ENCODE data around the gene PLPPR5.

The PLPPR5 gene

DNA sequence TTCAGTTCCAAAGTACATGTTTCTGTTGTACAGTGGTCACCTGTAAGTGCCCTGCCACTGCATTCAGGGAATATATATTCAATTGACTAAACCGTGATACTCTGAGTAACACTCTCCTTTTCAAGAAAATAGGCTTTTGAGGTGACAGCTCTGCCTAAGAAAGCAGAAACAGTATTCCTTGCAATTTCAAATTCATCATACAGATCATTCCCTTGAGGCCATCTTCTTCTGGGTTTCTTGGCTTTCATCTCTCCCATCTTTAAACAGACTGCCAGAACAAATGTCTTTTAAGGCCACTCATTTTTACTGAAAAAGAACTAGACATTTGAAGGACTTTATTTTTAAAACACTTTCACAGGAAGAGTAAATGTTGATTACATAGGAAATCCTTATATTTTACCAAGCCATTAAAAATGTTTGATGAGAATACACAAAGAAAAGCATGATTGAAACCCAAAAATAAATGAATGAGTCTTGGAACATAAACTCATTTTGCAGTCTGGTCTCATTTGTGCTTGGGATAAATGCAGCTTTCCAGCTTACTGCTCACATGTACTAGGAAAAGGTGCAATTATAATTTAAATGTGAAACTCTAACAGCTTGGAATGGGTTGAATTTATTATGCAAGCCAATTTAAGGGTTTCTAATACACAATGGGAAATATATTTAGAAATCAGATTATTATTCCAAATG lies 34.7 kb downstream of the PLPPR5 start:
- DNase-seq (ENCODE audit: insufficient read length, low spot score) (no peak), FAIRE-seq (no peak)

DNA sequence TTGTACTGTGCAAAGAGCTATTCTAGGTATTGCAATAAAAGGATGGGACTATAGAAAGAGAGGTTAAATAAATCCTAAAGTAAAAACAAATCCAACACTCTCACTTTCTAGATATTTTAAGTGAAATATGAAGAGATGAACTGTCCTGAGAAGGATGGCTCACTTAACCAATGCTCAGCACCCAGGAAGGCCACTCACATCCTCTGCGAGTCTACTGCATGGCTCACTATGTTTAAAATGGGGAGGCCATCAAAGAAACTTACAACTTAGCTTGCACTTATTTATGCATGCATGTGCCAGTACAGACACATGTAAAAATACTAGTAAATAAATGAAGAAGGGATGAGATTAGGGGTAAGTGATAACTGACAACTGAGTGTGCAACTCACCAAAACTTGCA lies 37.5 kb downstream of the PLPPR5 start:
- DNase-seq (ENCODE audit: insufficient read length, low spot score) (no peak), FAIRE-seq (no peak)

DNA sequence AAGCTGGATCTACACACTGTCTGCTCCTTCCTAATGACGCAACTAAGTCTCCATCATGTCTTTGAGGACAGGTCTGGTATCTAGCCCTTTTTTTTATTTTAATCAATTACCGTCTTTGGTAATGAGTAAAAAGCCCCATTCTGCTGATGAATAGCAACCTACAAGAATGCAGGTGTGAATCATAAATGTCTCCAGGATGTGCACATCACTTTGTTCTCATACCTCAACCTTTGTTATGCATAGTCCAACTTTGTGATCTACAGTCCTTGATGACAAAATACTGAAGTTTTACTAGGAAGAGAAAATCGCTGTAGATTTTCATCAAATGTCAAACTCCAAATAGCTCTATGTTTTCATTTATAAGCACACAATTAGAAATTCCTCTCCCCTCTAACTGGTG lies 39.3 kb downstream of the PLPPR5 start:
- DNase-seq (ENCODE audit: insufficient read length, low spot score): no peak
- FAIRE-seq: no peak

DNA sequence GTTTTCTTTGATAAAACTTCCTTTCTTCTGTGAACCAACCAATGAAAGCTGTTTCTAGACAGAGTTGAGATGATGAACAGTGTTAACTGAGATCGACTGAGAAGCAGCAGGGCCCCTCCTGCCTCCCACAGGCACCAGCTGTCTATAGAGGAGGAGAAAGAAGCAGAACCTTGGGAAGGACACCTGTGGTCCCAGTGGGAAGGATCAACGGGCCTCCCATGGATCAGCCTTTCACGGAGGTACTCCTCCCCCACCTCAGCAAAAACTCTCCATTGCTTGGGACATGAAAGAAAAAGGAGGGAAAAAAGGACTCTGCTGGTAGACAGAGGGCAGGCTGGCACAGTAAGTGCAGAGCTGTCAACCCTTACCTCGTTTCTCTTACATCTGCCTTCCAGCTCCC lies 40.5 kb downstream of the PLPPR5 start:
- FAIRE-seq: no peak

DNA sequence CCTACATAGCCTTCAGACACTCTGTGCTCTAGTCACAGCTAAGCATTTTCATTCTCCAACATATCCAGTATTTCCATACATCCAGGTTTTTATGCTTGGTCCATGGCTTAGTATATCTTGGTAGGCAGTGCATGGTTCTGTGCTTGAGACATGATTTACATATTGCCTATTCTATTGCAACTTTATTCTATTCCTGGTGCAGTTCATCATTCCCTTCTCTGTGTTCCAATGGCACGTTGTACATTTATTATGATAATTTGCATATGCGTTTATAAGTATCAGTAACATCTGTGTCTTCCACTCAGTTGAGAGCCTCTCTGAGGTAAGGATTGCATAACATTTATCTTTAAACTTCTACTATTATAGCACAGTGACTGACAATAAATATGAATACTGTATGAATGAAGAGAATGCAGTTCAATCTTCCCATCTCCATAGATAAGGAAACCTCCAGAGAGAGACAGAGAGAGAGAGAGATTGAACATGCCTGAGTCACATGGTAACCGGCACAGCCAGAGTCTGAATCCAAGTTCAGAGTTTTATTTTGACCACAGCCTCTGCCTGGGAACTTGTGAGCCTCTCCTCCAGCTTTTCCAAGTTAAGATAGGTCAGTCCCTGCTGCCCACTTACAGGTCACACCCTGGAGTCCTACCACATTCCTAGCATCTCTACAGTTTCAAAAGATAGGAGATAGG lies 41.5 kb downstream of the PLPPR5 start:
- no peak for FAIRE-seq
- DNase-seq (ENCODE audit: insufficient read length, low spot score): no peak

More for the DNA sequence above, 40.5 kb downstream of the PLPPR5 start:
- no peak for DNase-seq (ENCODE audit: insufficient read length, low spot score)

DNA sequence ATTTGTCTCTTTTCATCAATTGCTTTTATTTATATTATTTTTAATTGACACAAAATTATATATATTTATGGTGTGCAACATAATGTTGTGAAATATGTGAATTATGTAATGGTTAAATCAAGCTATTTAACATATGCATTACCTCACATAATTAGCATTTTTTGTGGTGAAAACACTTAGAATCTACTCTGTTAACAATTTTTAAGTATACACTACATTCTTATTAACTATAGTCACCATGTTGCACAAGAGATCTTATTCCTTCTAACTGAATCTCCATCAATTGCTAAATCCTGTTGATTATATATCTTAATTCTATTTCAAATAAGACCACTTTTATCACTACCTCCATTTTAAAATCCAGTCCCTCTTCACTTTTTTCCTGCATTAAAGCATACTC lies 42.5 kb downstream of the PLPPR5 start:
- FAIRE-seq (no peak), DNase-seq (ENCODE audit: insufficient read length, low spot score) (no peak)

DNA sequence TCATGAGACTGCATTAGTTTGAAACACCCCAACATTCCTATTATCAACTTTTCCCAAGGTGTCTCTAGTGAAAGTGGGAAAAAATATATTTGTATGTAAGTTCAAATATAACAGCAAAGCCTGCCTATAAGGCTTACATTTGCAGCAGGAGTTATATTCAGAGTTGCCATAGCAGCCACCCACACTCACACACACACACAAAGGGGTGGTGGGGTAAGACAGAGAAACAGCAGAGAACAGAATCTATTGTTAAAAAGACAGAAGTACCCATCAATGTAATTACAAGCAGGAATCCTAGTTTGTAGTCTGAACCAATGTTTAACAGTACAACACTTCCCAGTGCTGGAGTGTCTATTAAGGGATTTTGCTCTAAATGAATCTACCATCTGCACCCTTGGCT lies 55.0 kb downstream of the PLPPR5 start:
- FAIRE-seq (no peak), DNase-seq (ENCODE audit: insufficient read length, low spot score) (no peak)

DNA sequence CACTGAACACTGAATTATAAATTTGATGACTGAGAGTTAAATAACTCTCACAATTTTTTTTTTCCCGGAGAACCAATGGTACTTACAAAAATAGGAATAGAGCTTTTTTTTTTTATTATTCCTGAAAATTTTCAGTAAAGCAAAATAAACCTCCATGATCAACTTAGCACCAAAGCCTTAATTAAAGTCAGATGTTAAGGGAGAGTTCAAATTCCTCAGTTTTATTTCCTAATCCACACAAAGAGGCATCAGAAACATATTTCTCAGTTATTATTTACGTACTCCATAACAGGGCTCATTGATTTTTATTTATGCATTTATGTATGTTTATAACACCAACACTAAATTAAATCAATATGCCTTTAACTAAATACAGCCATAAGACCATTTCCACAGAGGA lies 55.5 kb downstream of the PLPPR5 start:
- FAIRE-seq: no peak

DNA sequence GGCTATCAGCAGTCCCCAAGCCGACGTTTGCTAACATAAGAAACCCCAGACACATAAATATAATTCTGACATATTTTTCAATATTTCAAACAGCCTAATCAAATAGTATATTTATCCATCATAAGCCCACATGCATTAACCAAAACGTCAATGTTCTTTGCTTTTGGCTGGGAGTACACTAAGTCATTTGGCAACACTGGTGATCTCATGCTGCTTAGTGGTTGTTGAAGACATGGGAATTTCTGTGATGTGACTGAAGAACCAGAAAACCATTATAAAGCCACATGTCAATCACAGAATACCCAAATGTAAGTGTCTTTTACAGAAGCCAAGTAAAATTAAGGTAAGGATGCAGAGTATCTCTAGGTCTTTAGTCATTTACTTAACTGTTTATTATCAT lies 57.6 kb downstream of the PLPPR5 start:
- FAIRE-seq: no peak
- DNase-seq (ENCODE audit: insufficient read length, low spot score): no peak

More for the DNA sequence above, 55.5 kb downstream of the PLPPR5 start:
- no peak for DNase-seq (ENCODE audit: insufficient read length, low spot score)

DNA sequence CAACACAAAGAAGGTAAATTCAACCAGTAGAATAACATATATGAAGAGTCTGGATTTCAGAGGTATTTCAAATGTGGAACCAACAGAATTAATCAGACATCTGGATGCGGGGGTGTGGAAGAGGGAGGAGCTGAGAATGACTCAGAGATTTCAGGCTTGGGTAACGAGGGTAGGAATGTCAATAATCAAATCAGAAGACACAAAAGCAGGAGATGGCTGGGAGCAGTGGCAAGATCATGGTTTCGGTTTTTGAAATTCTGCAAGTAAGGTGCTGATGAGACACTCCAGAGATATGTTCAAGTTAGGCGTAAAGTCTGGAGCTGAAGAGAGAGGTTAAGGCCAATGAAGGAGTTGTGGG lies 64.0 kb downstream of the PLPPR5 start:
- no peak for DNase-seq (ENCODE audit: insufficient read length, low spot score)
- no peak for FAIRE-seq

DNA sequence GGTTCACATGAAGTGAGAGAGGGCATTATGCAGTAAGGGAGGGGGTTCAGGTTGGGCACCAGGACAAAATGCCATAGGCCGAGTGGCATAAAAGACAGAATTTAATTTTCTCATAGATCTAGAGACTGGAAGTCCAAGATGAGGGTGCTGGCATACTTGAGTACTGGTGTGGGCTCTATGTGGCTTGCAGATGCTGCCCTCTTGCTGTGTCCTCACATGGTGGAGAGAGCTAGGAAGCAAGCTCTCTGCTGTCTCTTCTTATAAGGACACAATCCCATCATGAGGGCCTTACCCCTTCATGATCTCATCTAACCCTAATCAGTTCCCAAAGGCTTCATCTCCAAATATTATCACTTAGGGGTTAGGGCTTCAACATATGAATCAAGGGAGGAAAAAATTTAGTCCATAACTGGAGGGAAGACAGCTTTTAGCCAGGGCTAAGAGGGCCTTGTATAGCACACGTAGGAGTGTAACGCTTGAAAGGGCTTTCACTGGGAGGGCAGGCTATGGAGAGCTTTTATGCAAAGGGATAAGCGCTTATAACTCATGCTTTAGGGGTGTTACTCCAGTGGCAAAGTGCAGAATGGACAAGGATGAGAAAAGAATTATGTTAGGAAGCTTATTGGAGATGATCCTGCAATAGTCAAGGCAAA lies 64.5 kb downstream of the PLPPR5 start:
- no peak for FAIRE-seq
- DNase-seq (ENCODE audit: insufficient read length, low spot score): no peak

DNA sequence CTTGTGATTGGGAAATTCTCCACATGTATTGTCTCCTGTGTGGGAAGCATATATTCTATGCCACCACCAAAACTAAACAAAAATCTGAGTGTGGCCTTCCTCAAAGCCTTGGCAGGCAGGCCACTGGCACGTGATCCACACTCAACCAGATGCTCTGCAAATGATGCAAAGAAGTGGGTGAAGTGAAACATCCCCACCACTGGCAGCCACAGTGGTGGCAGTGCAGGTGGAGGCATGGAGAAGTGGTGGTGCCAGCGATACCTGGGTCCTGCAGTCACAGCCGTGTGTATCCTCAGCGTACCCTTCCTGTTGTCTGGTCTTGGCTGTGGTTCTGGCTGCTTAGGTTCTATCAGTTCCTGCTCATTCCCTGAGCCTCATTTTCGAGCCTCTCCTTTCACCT lies 65.2 kb downstream of the PLPPR5 start:
- no peak for FAIRE-seq
- DNase-seq (ENCODE audit: insufficient read length, low spot score): no peak

DNA sequence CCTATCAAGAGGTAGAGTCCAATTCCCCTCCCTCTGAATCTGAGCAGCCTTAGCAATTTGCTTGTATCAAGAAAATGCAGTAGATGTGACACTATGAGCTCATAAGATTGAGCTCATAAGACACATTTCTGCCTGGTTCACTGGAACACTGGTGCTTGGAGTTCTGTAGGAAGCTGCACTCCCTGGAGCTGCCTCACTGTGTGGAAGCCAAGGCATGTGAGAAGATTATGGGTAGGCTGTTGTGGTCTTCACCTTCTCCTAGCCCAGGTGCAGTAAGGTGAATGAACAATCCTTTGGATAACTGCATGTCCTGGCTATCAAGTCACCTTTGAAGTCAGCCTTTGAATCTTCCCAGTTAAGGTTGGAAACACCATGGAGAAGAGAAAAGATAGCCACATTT lies 67.3 kb downstream of the PLPPR5 start:
- DNase-seq (ENCODE audit: insufficient read length, low spot score) (no peak), FAIRE-seq (no peak)

DNA sequence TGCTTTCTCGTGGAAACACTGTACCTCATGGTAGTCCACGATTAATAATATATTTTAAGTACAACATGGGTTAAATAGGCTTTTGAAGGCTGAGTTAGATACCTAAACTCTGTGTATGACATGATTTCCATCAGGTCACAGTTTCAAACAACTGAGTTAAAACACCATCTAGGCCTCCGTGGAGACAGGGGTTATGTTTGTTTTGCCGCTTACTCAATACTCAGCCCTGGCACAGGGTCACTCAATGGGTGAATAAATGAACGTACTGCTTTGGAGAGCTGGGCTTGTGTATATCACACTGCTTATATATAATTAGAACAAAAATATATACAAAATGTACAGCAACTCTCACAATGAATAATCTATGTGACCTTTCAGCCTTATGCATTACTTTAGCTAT lies 72.5 kb downstream of the PLPPR5 start:
- no peak for FAIRE-seq
- no peak for DNase-seq (ENCODE audit: insufficient read length, low spot score)

DNA sequence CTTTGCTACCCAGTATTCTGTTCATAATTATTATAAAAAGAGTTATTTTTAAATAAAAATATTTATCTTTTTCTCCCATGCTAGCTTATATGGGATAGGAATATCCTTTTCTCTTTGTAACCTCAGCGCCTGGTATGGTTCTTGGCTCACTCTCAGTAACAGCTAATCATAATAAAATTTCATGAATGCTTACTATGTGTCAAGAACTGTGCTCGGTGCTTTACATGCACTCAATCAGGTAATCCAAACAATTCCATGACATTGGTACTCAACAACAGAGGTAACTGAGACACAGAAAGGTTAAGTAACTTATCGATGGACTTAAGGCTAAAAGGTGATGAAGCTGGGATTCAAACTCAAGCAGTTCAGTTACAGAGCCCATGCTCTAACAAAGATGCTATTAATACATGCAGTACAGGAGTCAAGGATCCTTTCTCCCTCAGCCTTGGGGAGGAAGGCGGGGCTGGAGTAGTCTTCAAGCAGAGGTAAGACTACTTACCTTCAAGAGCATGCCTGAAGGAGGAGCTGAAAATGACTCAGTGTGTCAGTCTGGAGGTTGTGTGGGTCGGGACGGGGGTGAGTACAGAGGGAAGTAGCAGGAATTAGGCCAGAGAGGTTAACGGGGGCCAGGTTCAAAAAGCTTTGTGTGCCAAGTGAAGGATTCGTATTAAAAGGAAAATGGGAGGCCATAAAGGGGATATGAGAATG lies 73.4 kb downstream of the PLPPR5 start:
- no peak for DNase-seq (ENCODE audit: insufficient read length, low spot score)
- FAIRE-seq: no peak

DNA sequence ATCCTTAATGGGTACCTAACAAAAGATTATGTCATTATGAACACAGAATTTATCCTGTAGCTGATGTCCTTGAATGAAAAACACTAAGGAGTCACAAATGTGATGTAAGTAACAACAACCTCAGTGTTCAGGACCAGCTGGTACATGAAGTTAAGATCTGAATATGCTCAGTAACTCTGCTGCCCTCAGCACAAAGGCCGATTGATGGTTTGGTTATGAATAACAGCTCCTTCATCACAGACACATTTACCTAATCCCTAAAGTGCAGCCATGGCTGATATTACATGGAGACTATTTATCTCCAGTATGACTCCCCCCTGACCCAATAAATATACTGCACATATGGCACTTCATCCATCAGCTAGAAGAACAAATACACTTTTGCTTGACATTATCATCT lies 75.2 kb downstream of the PLPPR5 start:
- no peak for DNase-seq (ENCODE audit: insufficient read length, low spot score)
- no peak for FAIRE-seq

DNA sequence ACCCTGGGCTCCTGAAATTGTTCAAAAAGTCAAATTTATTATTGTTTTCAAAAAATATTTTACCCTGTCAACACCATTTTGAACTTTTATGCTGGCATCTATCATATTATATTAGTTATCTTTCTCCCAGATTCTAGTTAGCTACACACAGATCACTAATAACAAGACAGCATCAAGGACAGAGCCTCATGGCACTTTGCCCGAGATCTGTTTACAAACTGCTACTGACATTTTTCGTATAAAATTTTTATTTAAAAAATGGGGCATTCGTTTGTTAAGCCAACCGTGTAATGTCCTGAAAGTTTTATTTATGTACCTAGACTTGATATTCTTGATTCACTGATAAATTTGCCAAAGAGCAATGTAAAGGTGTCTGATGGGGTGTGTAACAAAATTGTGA lies 78.1 kb downstream of the PLPPR5 start:
- FAIRE-seq: no peak
- no peak for DNase-seq (ENCODE audit: insufficient read length, low spot score)

DNA sequence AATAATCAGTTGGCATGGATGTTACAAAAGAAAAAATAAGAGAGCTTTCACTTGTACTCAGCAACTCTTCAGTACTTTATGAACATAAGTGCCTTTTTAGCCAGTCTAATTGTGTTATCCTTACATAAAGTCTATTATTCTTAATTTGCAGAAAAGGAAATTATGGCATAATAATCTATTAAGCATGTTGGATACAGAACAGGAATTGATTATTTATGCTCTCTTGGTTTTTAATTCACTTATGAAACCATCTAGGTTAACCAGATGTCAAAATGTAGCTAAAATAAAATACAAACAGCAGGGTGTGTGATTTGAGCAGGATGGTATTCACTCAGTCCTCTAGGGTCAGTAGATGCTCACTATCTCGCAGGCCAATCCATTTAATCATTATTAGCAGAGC lies 79.7 kb downstream of the PLPPR5 start:
- no peak for DNase-seq (ENCODE audit: insufficient read length, low spot score)

DNA sequence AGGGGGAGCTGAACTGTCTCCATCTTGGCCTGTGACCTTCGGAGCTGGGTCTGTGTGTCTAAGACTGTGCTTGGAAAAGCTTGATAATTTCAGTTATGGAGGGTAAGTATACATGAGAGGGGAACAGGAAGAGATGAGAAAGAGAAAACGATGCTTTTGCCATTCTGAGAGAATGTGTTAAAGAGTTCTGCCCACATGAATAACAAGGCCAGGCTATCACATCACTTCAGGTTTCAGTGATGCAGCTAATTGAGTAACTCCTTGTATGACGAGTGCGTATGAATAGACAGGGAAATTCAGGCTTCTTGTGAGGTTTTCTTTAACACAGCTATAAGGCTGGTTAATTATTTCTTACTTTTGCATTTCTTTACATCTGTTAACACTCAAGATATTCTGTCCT lies 81.0 kb downstream of the PLPPR5 start:
- no peak for DNase-seq (ENCODE audit: insufficient read length, low spot score)
- no peak for FAIRE-seq

More for the DNA sequence above, 79.7 kb downstream of the PLPPR5 start:
- no peak for FAIRE-seq

DNA sequence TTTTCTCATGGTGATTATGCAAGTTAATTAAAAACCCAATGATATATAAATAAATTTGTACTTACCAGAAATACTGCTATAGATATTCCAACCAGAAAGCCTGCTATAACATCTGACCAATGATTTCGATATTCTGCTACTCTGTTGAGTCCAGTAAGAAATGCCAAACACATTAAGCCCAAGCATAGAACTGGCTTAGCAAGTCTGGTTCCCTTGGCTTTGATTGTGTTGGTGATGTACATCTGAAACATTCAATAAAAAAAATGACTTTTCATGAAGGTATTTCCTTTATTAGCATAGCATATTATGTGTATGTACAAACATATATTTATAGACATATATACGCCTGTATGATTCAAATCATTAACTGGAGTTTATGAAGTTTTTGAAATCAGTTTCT lies 82.8 kb downstream of the PLPPR5 start:
- DNase-seq (ENCODE audit: insufficient read length, low spot score) (no peak), FAIRE-seq (no peak)

DNA sequence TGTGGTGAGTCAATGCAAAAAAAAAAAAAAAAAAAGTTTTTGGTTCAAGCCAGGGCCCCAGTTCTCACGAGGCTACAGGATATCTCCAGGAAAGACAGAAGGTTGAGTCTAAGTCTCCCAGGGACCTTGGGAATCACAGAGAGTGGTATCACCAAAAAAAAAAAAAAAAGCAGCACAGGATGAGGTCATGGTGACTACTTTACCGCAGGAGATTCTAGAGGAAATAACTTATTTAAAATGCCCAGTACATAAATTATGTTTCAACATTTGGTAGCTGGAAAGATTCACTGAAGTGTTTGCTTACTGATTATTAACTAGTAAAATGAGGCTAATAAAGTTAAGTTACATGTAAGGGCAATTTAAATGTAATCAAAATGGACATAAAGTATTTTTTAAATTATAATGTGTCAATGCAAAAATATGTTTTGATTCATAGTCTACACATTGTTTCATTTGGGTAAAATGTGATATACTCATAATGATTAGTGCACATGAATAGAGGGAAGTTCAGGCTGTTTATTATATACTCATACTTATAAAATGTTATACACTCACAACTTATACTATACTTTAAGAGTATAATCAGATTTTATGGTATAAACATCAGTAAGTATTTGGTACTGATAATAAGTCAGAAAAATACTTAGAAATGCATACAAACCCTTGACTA lies 84.1 kb downstream of the PLPPR5 start:
- no peak for DNase-seq (ENCODE audit: insufficient read length, low spot score)
- no peak for FAIRE-seq
